ENCODE data around the gene BICD2. TPM values are rescaled to one million over a fixed set of nuclear protein-coding genes. Genes with fewer than 3 reads are reported as not detected.
"Not testable (repeated sequence)": the region's sequence is repeated elsewhere in the genome, so short reads cannot be mapped to it uniquely, and the experiment has no call there.

BICD2 gene
- total RNA-seq, 1 donor, result 78.9 TPM

DNA sequence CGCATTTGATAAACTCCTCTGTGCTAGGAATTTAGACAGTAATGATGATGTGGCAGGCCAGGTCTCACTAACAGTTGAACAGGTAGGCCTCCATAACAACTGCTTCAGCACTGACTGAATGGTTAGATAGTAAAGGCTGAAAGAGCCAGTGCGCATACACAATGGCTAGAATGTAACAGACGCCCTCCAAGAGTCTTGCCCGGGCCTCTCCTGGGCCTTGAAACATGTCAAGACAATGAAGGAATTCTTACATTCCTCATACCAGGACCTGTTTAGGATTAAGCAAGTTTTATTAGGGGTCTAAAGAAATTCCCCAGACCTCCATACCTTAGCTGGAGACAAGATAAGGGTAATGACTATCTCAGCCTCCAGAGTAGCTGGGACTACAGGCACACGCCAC, 6.7 kb upstream of the BICD2 start:
- DNase-seq (ENCODE audit: low read depth in 2 of 3, low spot score in 2 of 3), result no peak

DNA sequence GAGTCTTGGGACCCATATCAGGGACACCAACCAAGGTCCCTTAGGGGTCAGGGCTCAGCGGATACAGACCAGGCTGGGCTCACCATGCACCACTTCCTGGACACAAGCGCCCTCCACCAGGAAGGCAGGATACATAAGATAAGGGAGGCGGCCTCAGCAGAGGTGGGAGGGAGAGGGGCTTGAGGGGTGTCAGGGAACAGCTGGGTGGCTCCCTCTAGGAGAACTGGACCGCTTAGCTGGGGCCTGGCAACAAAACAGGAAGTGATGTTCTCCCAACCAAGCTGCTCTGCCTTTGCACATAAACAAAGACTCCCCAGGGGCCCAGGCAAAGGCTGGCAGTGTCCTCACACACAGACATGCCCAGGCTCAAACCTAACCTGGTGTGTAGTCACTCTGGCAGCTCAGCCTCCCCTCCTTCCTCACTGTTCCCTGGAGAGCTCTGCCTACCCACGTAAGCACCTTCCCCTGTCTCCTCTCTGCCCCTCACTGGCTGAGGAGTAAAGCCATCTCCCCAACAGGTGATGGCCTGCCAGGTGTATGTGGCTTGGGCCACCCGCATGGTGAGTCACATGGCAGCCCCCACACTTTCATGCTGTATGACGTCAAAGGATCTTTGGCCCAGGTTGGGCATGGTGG, 5.8 kb upstream of the BICD2 start:
- peak in 2 of 3 donors; percentile 61 to 85 for DNase-seq (ENCODE audit: low read depth in 2 of 3, low spot score in 2 of 3)

- DNase-seq (ENCODE audit: low read depth in 2 of 3, low spot score in 2 of 3), result no peak
Measured at GRCh38 chr9:92769990-92770359, 5.3 kb upstream of the BICD2 start.

DNA sequence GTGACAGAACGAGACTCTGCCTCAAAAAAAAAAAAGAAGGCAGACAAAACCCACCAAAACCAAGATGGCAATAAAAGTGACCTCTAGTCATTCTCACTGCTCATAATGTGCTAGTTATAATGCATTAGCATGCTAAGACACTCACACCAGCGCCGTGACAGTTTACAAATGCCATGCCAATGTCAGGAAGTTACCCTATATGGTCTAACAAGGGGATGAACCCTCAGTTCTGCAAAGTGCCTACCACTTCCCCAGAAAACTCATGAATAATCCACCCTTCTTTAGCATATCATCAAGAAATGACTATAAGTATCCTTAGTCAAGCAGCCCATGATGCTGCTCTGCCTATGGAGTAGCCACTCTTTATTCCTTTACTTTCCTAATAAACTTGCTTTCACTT, 4.7 kb upstream of the BICD2 start:
- DNase-seq (ENCODE audit: low read depth in 2 of 3, low spot score in 2 of 3), result no peak

DNA sequence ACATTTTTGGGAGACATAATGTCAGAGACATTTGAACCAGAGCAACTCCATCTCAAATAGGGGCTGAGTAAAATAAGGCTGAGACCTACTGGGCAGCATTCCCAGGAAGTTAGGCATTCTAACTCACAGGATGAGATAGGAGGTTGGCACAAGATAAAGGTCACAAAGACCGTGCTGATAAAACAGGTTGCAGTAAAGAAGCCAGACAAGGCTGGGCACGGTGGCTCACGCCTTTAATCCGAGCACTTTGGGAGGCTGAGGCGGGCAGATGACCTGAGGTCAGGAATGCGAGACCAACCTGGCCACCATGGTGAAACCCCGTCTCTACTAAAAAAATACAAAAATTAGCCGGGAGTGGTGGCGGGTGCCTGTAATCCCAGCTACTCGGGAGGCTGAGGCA, 4.2 kb upstream of the BICD2 start:
- DNase-seq (ENCODE audit: low read depth in 2 of 3, low spot score in 2 of 3), result not testable (repeated sequence)

- no peak for DNase-seq (ENCODE audit: low read depth in 2 of 3, low spot score in 2 of 3)
Measured at GRCh38 chr9:92767066-92768054, 2.7 kb upstream of the BICD2 start.

- peak; percentile 96 to 99 (median 99) for DNase-seq (ENCODE audit: low read depth in 2 of 3, low spot score in 2 of 3)
Measured at GRCh38 chr9:92764988-92765936, 629 bp upstream of the BICD2 start.

GRCh38 chr9:92763721-92764380, 782 bp downstream of the BICD2 start:
- peak in 2 of 3 donors; percentile 33 to 53 for DNase-seq (ENCODE audit: low read depth in 2 of 3, low spot score in 2 of 3)

GRCh38 chr9:92762781-92763708, 1.6 kb downstream of the BICD2 start:
- DNase-seq (ENCODE audit: low read depth in 2 of 3, low spot score in 2 of 3), result no peak

DNA sequence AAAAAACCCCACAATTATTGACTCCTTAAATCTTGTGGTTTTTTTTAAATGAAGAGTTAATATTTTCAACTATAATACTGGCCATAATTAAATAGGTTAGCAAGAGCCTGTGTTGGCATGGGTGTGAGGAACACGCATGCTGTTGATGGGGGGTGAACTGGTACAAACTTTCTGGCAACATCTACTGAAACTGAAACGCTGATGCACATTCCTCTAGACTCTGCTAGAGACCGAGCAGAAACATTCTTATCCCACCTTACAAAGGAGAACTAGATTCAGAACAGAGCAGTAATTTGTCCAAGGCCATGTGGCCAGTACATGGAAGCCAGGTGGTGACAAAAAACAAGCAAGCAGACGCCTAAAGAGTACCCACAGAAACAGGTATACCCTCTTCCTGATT, 2.4 kb downstream of the BICD2 start:
- DNase-seq (ENCODE audit: low read depth in 2 of 3, low spot score in 2 of 3), result no peak

- DNase-seq (ENCODE audit: low read depth in 2 of 3, low spot score in 2 of 3), result peak in 2 of 3 donors; percentile 80 to 85
Measured at GRCh38 chr9:92761686-92762085, 2.9 kb downstream of the BICD2 start.

- DNase-seq (ENCODE audit: low read depth in 2 of 3, low spot score in 2 of 3), result no peak
Measured at GRCh38 chr9:92760494-92760893, 4.1 kb downstream of the BICD2 start.

DNA sequence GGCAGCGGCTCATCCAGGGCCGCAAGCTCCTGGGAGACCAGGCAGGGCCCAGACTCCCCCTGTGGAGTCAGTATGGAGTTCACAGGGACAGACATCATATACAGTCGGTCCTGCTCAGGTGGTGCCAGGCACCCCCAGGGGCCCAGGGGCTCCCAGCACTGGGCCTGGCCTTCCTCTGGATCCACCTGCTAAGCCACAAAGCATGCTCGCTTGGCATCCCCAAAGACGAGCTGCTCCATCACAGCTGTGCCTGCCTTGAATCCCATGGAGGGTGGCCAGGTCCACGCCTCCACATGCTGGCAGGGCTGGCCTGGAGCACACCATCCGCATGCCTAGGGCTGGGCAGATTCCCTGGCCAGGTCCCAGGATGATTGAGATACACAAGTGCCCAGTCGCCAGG, 4.6 kb downstream of the BICD2 start:
- no peak for DNase-seq (ENCODE audit: low read depth in 2 of 3, low spot score in 2 of 3)

GRCh38 chr9:92759446-92759845, 5.2 kb downstream of the BICD2 start:
- no peak for DNase-seq (ENCODE audit: low read depth in 2 of 3, low spot score in 2 of 3)

DNA sequence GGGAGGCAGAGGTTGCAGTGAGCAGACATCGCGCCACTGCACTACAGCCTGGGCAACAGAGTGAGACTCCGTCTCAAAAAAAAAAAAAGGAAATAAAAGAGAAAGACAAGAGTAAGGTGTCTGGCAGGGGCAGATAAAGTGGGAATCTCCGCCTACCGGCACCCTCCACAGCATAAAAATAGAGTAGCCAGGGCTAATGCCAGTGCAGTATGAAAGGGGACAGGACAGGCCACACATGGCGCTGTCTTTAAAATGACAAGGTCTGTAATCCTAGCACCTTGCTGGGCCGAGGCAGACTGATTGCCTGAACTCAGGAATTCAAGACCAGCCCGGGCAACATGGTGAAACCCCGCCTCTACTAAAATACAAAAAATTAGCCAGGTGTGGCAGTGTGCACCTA, 7.8 kb downstream of the BICD2 start:
- DNase-seq (ENCODE audit: low read depth in 2 of 3, low spot score in 2 of 3), result no peak

GRCh38 chr9:92754091-92754745, 10.4 kb downstream of the BICD2 start:
- DNase-seq (ENCODE audit: low read depth in 2 of 3, low spot score in 2 of 3), result no peak

GRCh38 chr9:92752812-92753404, 11.7 kb downstream of the BICD2 start:
- DNase-seq (ENCODE audit: low read depth in 2 of 3, low spot score in 2 of 3), result no peak

DNA sequence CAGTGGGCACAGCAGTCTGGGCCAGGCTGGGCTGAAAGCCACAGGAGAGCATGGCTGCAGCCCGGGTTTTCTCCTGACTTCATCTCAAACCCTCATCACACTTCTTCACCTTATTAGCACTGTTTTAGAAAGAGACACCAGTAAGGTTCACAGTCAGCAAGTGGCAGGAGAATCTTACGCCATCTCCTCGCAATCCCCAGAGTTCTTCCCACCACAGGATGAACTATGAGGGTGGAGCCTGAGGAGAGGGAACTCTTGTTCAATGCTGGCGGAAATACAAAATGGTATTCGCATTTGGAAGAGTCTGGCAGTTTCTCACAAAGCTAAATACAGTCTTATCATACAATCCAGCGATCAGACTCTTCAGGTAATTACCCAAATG, 14.7 kb downstream of the BICD2 start:
- DNase-seq (ENCODE audit: low read depth in 2 of 3, low spot score in 2 of 3), result no peak
